ENCODE results near the gene SORBS1.

DNA sequence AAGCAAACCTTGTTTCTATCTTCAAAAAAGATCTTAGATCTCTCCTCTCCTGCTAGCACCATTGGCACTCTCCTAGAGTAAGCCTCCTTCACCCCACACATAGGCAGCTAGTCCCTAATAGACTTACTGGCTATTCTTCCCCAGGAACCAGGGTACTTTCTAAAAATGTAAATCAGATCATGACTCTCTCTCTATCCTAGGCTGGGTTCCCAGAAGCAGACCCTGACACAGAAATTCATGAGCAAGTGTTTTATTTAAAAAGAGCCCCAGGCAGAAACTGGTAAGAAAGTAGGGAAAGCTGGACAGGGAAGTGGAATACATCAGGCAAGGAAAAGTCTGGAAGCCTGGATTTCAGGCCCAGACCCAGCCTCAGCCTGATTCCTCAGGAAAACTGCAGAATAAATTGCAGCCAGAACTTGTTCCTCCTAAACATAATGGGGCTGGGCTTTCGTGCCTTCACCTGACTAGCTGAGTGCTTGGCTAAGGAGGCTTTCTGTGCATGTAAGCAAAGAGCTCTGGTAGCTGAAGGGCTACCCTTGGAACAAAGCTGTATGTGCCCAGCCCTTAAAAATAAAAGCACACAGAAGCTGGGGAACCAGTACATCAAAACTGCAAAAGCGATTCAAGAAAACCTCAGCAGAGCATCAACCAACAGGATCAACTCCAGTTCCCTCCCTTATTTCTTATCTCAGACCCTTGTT, 18.8 kb upstream of the SORBS1 start:
- TF ChIP-seq, protein P1, sequence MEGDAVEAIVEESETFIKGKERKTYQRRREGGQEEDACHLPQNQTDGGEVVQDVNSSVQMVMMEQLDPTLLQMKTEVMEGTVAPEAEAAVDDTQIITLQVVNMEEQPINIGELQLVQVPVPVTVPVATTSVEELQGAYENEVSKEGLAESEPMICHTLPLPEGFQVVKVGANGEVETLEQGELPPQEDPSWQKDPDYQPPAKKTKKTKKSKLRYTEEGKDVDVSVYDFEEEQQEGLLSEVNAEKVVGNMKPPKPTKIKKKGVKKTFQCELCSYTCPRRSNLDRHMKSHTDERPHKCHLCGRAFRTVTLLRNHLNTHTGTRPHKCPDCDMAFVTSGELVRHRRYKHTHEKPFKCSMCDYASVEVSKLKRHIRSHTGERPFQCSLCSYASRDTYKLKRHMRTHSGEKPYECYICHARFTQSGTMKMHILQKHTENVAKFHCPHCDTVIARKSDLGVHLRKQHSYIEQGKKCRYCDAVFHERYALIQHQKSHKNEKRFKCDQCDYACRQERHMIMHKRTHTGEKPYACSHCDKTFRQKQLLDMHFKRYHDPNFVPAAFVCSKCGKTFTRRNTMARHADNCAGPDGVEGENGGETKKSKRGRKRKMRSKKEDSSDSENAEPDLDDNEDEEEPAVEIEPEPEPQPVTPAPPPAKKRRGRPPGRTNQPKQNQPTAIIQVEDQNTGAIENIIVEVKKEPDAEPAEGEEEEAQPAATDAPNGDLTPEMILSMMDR (conservative IDR thresholded peaks at IDR 0.05; ENCODE audit: low read depth, low read length), result no peak
- no peak for TF ChIP-seq EZH2 (IDR thresholded peaks at IDR 0.05; ENCODE audit: low read length, unreplicated experiment)
